DOHH2 (cell line): Measurements from ENCODE around the gene ZYG11B.
"Not testable (repeated sequence)": the region's sequence is repeated elsewhere in the genome, so short reads cannot be mapped to it uniquely, and the experiment has no call there.

Experiments used
- H3F3A ChIP-seq: fragments of 200-600 bp; sonication (generic), shearing (Covaris generic); 2 replicates; pipeline ENCODE4 v1.6.0; 2016; ENCODE audit warnings: antibody characterized with exemption, mild to moderate bottlenecking; ENCODE audit not compliant: control insufficient read depth, insufficient read depth
- H3K27ac ChIP-seq: fragments of 200-600 bp; sonication (generic); 2 replicates; pipeline ENCODE4 v1.5.1; 2014; ENCODE audit warnings: low read depth, mild to moderate bottlenecking, low read length, moderate library complexity
- H3K27me3 ChIP-seq: fragments of 200-600 bp; sonication (generic); 2 replicates; pipeline ENCODE4 v1.6.1; 2014; ENCODE audit warnings: mild to moderate bottlenecking, low read length, mixed read lengths; ENCODE audit not compliant: control insufficient read depth
- H3K36me3 ChIP-seq: fragments of 200-600 bp; sonication (generic); 2 replicates; pipeline ENCODE4 v1.6.1; 2014; ENCODE audit warnings: mild to moderate bottlenecking, low read length, moderate library complexity, mixed read lengths; ENCODE audit not compliant: control insufficient read depth
- H3K4me1 ChIP-seq: fragments of 200-600 bp; sonication (generic); 2 replicates; pipeline ENCODE4 v1.6.1; 2014; ENCODE audit warnings: mild to moderate bottlenecking, low read length, mixed read lengths; ENCODE audit not compliant: control insufficient read depth
- H3K4me2 ChIP-seq: fragments of 200-600 bp; sonication (generic); 2 replicates; pipeline ENCODE4 v1.6.0; 2014; ENCODE audit warnings: mild to moderate bottlenecking, low read length, moderate library complexity
- H3K4me3 ChIP-seq: fragments of 200-600 bp; sonication (generic); 2 replicates; pipeline ENCODE4 v1.5.1; 2014; ENCODE audit warnings: mild to moderate bottlenecking, low read length, mixed read lengths
- H3K79me2 ChIP-seq: fragments of 200-600 bp; sonication (generic); 2 replicates; pipeline ENCODE4 v1.6.1; 2014; ENCODE audit warnings: mild to moderate bottlenecking, low read length, mixed read lengths; ENCODE audit not compliant: control insufficient read depth
- H3K9me2 ChIP-seq: fragments of 200-600 bp; sonication (generic); replicated peaks from 2 replicates; pipeline ENCODE4 v1.6.1; 2014; ENCODE audit warnings: mild to moderate bottlenecking, low read length, mixed read lengths; ENCODE audit not compliant: control insufficient read depth
- H3K9me3 ChIP-seq: fragments of 200-600 bp; sonication (generic); 2 replicates; pipeline ENCODE4 v1.6.1; 2014; ENCODE audit warnings: antibody characterized with exemption, low read length, mixed read lengths; ENCODE audit not compliant: control insufficient read depth, insufficient read depth
- H4K20me1 ChIP-seq: fragments of 200-600 bp; sonication (generic); 2 replicates; pipeline ENCODE4 v1.6.0; 2014; ENCODE audit warnings: low read depth, mild to moderate bottlenecking, antibody characterized with exemption, low read length, moderate library complexity; ENCODE audit not compliant: control insufficient read depth, insufficient read depth
- CTCF ChIP-seq: fragments of 200-600 bp; sonication (generic); IDR thresholded peaks from one replicate; pipeline ENCODE4 v1.5.1; 2014; ENCODE audit warnings: antibody characterized with exemption, mild to moderate bottlenecking, low read depth, low read length; ENCODE audit not compliant: poor library complexity, severe bottlenecking
- EZH2phosphoT487 ChIP-seq: fragments of 200-600 bp; sonication (generic); IDR thresholded peaks from 2 replicates; pipeline ENCODE4 v1.6.1; 2017; ENCODE audit warnings: borderline replicate concordance, mild to moderate bottlenecking, antibody characterized with exemption, low read length, moderate library complexity, mixed read lengths

ZYG11B gene

DNA sequence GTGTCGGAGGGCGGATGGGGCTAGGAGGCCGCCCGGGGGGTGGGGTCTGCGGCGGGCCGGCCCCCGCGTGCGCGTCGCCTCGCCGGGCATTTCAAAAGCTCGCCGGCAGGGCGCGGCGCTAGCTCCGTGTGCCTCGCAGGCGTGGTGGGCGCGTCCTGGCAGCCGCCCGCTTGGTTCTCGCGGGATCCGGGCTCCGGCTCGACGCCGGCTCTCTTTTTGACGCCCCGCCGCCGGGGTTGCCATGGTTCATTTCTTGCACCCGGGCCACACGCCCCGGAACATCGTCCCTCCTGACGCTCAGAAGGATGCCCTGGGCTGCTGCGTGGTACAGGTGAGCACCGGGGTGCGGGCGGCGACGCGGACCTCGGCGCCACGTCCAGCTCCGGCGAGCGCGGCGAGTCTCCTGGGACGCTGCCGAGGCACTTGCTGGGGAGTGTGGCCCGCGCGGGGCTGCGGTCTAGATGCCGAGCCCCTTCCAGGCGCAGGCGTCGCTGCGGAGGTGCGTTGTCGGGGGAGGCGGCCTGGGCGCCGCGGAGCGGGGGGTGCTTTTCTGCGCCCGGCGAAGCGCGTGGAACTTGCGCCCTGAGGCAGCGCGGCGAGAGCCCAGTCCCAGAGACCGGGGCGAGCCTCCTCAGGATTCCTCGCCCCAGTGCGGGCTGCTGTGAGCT, 116.5 kb downstream of the ZYG11B start, which contains the start of gene ZYG11A:
ZYG11A (plus strand) TSS at position 118 of the 668 bp plus-strand sequence; CDS start at position 242, 124 bp downstream.
- TF ChIP-seq CTCF: no peak
- TF ChIP-seq EZH2phosphoT487: no peak
- Histone ChIP-seq H3K27ac (no peak within 1 kb of the TSS), H3K79me2 (no peaks in the 10 kb centered on the region), H3K36me3 (no peaks in the 10 kb centered on the region), H3K4me2 (no peak within 1 kb of the TSS), H3K27me3 (no peaks in the 10 kb centered on the region), H3K9me3 (no peaks in the 10 kb centered on the region), H3K4me1 (no peaks in the 10 kb centered on the region), H4K20me1 (no peaks in the 10 kb centered on the region), H3F3A (no peaks in the 10 kb centered on the region), H3K4me3 (no peak within 1 kb of the TSS), H3K9me2 (no peaks in the 10 kb centered on the region)

DNA sequence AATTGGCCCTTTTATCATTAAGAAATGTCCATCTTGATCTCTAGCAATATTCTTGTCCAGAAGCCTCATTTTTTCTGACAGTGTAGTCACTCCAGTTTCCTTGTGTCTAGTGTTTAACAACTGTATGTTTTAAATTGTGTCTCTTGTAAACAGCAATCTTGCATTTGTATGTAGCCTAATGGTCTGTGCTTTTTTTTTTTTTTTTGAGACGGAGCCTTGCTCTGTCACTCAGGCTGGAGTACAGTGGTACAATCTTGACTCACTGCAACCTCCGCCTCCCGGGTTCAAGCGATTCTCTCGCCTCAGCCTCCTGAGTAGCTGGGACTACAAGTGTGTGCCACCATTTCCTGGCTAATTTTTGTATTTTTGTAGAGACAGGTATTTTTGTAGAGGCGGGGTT, 118.9 kb downstream of the ZYG11B start:
- not testable (repeated sequence) for H3K4me3 ChIP-seq, H3K27me3 ChIP-seq, H3K9me3 ChIP-seq, H4K20me1 ChIP-seq, H3K4me1 ChIP-seq, H3K9me2 ChIP-seq, H3K27ac ChIP-seq, H3K4me2 ChIP-seq, H3K36me3 ChIP-seq, H3F3A ChIP-seq, H3K79me2 ChIP-seq

- no peaks in the 10 kb centered on the region for H3K9me3 ChIP-seq
- H3F3A ChIP-seq: no peaks in the 10 kb centered on the region
- no peak overlapping the region for H3K27ac ChIP-seq
- H3K4me3 ChIP-seq: no peak overlapping the region
- no peak overlapping the region for H3K4me2 ChIP-seq
- no peaks in the 10 kb centered on the region for H3K4me1 ChIP-seq
- H4K20me1 ChIP-seq: no peaks in the 10 kb centered on the region
- 0 out of 2 replicates have a peak, but pooled peaks cover 1% of the 10 kb centered on the region for H3K27me3 ChIP-seq
- TF ChIP-seq EZH2phosphoT487 (no peak), CTCF (no peak)
- no peaks in the 10 kb centered on the region for H3K9me2 ChIP-seq
- no peaks in the 10 kb centered on the region for H3K36me3 ChIP-seq
- H3K79me2 ChIP-seq: no peaks in the 10 kb centered on the region
Measured at GRCh38 chr1:52848423-52848822, 122.2 kb downstream of the ZYG11B start.

GRCh38 chr1:52850951-52851350, 124.7 kb downstream of the ZYG11B start:
- no peak for TF ChIP-seq EZH2phosphoT487
- no peak for TF ChIP-seq CTCF

More at GRCh38 chr1:52850951-52851350, 124.7 kb downstream of the ZYG11B start:
- Histone ChIP-seq H3F3A (no peaks in the 10 kb centered on the region), H3K27me3 (0 out of 2 replicates have a peak, but pooled peaks cover 6% of the 10 kb centered on the region), H3K4me1 (no peaks in the 10 kb centered on the region), H3K9me3 (no peaks in the 10 kb centered on the region), H3K4me3 (no peak overlapping the region), H3K27ac (no peak overlapping the region), H3K79me2 (no peaks in the 10 kb centered on the region), H4K20me1 (no peaks in the 10 kb centered on the region), H3K4me2 (no peak overlapping the region), H3K9me2 (no peaks in the 10 kb centered on the region), H3K36me3 (no peaks in the 10 kb centered on the region)
